NCI-H1105 treated with DMSO at 0.1 percent for 48 hours (cell line): Measurements from ENCODE around the gene TMEM94.

Experiments
- DNase-seq: peaks from one replicate; lab custom pipeline; 2025; lab: John Stamatoyannopoulos, UW

Gene TMEM94

GRCh38 chr17:75498039-75498725 is 41.7 kb downstream of the TMEM94 start:
- DNase-seq = no peak

GRCh38 chr17:75498726-75499213 is 42.3 kb downstream of the TMEM94 start:
- no peak for DNase-seq

- no peak for DNase-seq
Observed at GRCh38 chr17:75499313-75500022, 43.0 kb downstream of the TMEM94 start.

GRCh38 chr17:75500419-75501216 is 44.2 kb downstream of the TMEM94 start:
- no peak for DNase-seq

GRCh38 chr17:75501378-75502071 is 45.1 kb downstream of the TMEM94 start:
- no peak for DNase-seq

GRCh38 chr17:75502072-75502720 is 45.8 kb downstream of the TMEM94 start:
- DNase-seq = no peak

GRCh38 chr17:75502721-75503329 is 46.4 kb downstream of the TMEM94 start:
- DNase-seq = no peak

GRCh38 chr17:75503337-75503950 is 47.0 kb downstream of the TMEM94 start:
- DNase-seq = no peak

- no peak for DNase-seq
Observed at GRCh38 chr17:75503976-75504346, 47.5 kb downstream of the TMEM94 start.

GRCh38 chr17:75504347-75505151 is 48.1 kb downstream of the TMEM94 start:
- no peak for DNase-seq

GRCh38 chr17:75505152-75505409 is 48.6 kb downstream of the TMEM94 start:
- no peak for DNase-seq

- DNase-seq = no peak
Observed at GRCh38 chr17:75505640-75506039, 49.2 kb downstream of the TMEM94 start.

GRCh38 chr17:75506134-75506533 is 49.7 kb downstream of the TMEM94 start:
- DNase-seq = no peak

GRCh38 chr17:75506888-75507287 is 50.5 kb downstream of the TMEM94 start:
- DNase-seq = no peak

GRCh38 chr17:75507733-75508719 is 51.6 kb downstream of the TMEM94 start:
- no peak for DNase-seq

- no peak for DNase-seq
Observed at GRCh38 chr17:75508931-75509361, 52.5 kb downstream of the TMEM94 start.

GRCh38 chr17:75509528-75510258 is 53.3 kb downstream of the TMEM94 start:
- no peak for DNase-seq

- DNase-seq = no peak
Observed at GRCh38 chr17:75511270-75511609, 54.8 kb downstream of the TMEM94 start.
